HL-60 (cell line): Measurements from ENCODE around the gene ZCWPW2.

Source experiments
- DNase-seq, 2 experiments: peaks; one replicate each; pipeline ENCODE4 v3.0.0-alpha.2; 2010 to 2020; ENCODE audit warnings: low read depth in 1 of 2, low spot score in 1 of 2
- H3K27ac ChIP-seq: fragments of 250-450 bp; sonication (Bioruptor Pico); replicated peaks from 2 replicates; pipeline ENCODE4 v1.5.1; 2020; ENCODE audit warnings: mild to moderate bottlenecking, moderate library complexity
- H3K27me3 ChIP-seq: fragments of 250-450 bp; sonication (Bioruptor Pico); 2 replicates; pipeline ENCODE4 v1.5.1; 2021; ENCODE audit warnings: mild to moderate bottlenecking, moderate library complexity; ENCODE audit not compliant: insufficient read depth, poor library complexity, severe bottlenecking
- H3K4me3 ChIP-seq: replicated peaks from 2 replicates; pipeline ENCODE4 v1.5.1; 2011; ENCODE audit warnings: mild to moderate bottlenecking, control low read depth, low read length; ENCODE audit not compliant: insufficient read depth
- GABPA ChIP-seq: IDR thresholded peaks from 2 replicates; pipeline ENCODE4 v1.6.1; 2012; ENCODE audit warnings: low read depth
- POLR2AphosphoS5 ChIP-seq: IDR thresholded peaks from 2 replicates; pipeline ENCODE4 v1.6.1; 2012; ENCODE audit warnings: low read depth
- SPI1 ChIP-seq: IDR thresholded peaks from 2 replicates; pipeline ENCODE4 v1.6.1; 2012; ENCODE audit warnings: low read depth, mild to moderate bottlenecking, borderline replicate concordance
- TF ChIP-seq, protein P1 (sequence below): IDR thresholded peaks from one replicate; pipeline ENCODE4 v1.5.1; 2011; ENCODE audit warnings: low read length, control low read depth, inconsistent platforms; ENCODE audit not compliant: insufficient read depth
- TF ChIP-seq, protein P2 (sequence below): IDR thresholded peaks from 2 replicates; pipeline ENCODE4 v1.6.1; 2012; ENCODE audit warnings: low read depth; ENCODE audit not compliant: insufficient replicate concordance

Gene ZCWPW2

DNA sequence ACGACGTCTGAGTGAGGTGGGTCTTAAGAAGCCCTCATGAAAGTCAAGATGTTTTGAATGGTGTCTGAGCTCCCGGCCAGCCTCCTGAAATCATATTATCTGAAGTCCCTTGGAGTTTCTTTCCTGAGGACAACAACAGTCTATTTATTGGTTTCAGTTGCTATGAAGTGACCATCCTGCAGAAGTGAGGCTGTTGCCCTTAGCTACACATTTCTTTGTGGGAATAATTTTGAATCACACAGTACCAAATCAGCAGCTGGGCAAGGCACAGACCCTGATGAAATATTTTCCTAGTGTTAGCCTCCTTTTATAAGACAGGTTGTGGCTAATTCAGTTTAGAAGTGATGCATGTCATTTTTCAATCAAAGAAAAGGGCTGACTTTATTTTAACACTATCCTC is 220.8 kb downstream of the ZCWPW2 start:
- TF ChIP-seq, protein P1, sequence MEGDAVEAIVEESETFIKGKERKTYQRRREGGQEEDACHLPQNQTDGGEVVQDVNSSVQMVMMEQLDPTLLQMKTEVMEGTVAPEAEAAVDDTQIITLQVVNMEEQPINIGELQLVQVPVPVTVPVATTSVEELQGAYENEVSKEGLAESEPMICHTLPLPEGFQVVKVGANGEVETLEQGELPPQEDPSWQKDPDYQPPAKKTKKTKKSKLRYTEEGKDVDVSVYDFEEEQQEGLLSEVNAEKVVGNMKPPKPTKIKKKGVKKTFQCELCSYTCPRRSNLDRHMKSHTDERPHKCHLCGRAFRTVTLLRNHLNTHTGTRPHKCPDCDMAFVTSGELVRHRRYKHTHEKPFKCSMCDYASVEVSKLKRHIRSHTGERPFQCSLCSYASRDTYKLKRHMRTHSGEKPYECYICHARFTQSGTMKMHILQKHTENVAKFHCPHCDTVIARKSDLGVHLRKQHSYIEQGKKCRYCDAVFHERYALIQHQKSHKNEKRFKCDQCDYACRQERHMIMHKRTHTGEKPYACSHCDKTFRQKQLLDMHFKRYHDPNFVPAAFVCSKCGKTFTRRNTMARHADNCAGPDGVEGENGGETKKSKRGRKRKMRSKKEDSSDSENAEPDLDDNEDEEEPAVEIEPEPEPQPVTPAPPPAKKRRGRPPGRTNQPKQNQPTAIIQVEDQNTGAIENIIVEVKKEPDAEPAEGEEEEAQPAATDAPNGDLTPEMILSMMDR = no peak
- TF ChIP-seq POLR2AphosphoS5 (no peak), SPI1 (no peak), GABPA (no peak)
- TF ChIP-seq, protein P2, sequence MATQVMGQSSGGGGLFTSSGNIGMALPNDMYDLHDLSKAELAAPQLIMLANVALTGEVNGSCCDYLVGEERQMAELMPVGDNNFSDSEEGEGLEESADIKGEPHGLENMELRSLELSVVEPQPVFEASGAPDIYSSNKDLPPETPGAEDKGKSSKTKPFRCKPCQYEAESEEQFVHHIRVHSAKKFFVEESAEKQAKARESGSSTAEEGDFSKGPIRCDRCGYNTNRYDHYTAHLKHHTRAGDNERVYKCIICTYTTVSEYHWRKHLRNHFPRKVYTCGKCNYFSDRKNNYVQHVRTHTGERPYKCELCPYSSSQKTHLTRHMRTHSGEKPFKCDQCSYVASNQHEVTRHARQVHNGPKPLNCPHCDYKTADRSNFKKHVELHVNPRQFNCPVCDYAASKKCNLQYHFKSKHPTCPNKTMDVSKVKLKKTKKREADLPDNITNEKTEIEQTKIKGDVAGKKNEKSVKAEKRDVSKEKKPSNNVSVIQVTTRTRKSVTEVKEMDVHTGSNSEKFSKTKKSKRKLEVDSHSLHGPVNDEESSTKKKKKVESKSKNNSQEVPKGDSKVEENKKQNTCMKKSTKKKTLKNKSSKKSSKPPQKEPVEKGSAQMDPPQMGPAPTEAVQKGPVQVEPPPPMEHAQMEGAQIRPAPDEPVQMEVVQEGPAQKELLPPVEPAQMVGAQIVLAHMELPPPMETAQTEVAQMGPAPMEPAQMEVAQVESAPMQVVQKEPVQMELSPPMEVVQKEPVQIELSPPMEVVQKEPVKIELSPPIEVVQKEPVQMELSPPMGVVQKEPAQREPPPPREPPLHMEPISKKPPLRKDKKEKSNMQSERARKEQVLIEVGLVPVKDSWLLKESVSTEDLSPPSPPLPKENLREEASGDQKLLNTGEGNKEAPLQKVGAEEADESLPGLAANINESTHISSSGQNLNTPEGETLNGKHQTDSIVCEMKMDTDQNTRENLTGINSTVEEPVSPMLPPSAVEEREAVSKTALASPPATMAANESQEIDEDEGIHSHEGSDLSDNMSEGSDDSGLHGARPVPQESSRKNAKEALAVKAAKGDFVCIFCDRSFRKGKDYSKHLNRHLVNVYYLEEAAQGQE = no peak
- Histone ChIP-seq H3K27me3 (peaks cover 9% of the 10 kb centered on the region), H3K27ac (no peak overlapping the region), H3K4me3 (no peak overlapping the region)
- DNase-seq = no peak

DNA sequence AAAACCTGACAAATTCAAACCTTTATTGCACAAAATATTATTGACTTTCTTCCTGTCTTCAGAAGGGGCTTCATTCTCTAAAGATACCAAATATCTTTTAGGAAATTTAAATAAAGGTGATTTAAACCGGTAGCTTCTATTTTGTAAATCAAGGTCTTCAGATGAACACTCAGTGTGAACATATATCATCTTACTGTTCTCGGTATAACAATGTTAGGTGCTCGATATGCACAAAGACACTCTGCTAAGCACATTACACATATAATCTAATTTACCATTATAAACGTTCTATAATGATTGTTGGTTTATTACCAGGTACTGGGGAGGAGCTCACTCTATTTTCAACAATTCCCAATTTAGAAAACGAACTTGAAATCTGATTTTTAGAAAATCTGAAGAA is 225.5 kb downstream of the ZCWPW2 start:
- TF ChIP-seq, protein P2 = no peak
- TF ChIP-seq, protein P1 = no peak
- TF ChIP-seq SPI1 (no peak), POLR2AphosphoS5 (no peak), GABPA (no peak)
- Histone ChIP-seq H3K27ac (no peak overlapping the region), H3K27me3 (peaks cover 41% of the 10 kb centered on the region), H3K4me3 (no peak overlapping the region)
- no peak for DNase-seq

DNA sequence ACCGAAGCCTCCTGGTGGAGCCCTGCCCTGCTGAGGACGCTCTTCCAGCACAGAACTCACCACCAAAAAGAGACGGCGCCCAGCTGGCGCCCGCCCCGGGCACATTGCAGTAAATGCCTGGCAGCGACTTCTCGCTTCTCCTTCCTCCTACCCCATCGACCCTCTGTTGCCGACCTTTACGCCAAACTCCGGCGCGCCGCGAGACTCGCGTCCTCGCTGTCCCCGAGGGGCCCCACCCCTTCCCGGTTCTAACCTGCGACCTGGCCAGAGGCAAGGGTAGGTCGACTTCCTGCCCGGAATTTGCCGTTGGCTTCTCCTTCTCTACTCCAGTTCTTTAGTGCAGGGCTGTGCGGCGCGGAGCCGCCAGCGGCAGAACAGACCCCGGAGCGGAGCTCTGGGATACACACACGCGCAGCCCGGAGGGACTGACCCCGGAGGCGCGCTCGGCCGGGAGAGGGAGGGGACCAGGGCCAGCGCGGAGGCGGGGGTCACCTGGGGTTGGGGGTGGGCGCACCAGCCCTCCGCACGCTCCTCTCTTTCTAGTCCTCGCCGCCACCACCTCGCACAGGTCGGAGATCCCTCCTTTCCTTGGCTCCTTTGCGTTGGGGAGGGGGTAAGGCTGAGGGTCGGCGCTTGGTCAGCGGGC is 226.7 kb downstream of the ZCWPW2 start:
- Histone ChIP-seq H3K27ac (no peak overlapping the region), H3K27me3 (peaks cover 41% of the 10 kb centered on the region), H3K4me3 (no peak overlapping the region)
- no peak for DNase-seq
- no peak for TF ChIP-seq SPI1
- TF ChIP-seq, protein P2 = no peak
